H1 (cell line): ENCODE measurements around the gene MTCH1. TPM values are rescaled to one million over a fixed set of nuclear protein-coding genes. Genes with fewer than 3 reads are reported as not detected.

ENCODE experiments used
- CTCF ChIA-PET: fragments of 300-600 bp; sonication (Branson Sonifier 250); formaldehyde crosslinking; loops from one replicate; lab custom pipeline; 2021; ENCODE audit not compliant: partially characterized antibody; lab: Charles Lee
- POLR2A ChIA-PET: fragments of 300-600 bp; sonication (Branson Sonifier 250); formaldehyde crosslinking; loops from one replicate; lab custom pipeline; 2021; ENCODE audit warnings: inconsistent platforms; ENCODE audit not compliant: partially characterized antibody; lab: Charles Lee
- DNase-seq, 2 experiments: peaks; one replicate each; pipeline versions ENCODE4 v3.0.0 to v3.0.0-alpha.2; 2010 to 2022; ENCODE audit warnings: low spot score in 2 of 2, low read depth in 1 of 2, mixed read lengths in 1 of 2
- FAIRE-seq: peaks from 2 replicates; lab custom pipeline; 2011; peaks lifted over from hg19 to GRCh38; lab: Jason Lieb, UNC
- H2AFZ ChIP-seq: 2 replicates; pipeline ENCODE4 v1.8.1; 2012; ENCODE audit warnings: low read length, inconsistent platforms
- H2AK5ac ChIP-seq: 2 replicates; pipeline ENCODE4 v1.6.1; 2013; ENCODE audit warnings: low read depth, low read length
- H2BK120ac ChIP-seq: replicated peaks from 2 replicates; pipeline ENCODE3; 2013; ENCODE audit warnings: low read depth, low read length, inconsistent platforms
- H2BK12ac ChIP-seq: 2 replicates; pipeline ENCODE4 v1.6.1; 2013; ENCODE audit warnings: low read depth, low read length
- H2BK15ac ChIP-seq: 2 replicates; pipeline ENCODE4 v1.6.1; 2013; ENCODE audit warnings: low read length
- H2BK20ac ChIP-seq: 2 replicates; pipeline ENCODE4 v1.6.1; 2013; ENCODE audit warnings: low read length
- H2BK5ac ChIP-seq: 2 replicates; pipeline ENCODE4 v1.6.1; 2013; ENCODE audit warnings: low read depth, low read length
- H3K14ac ChIP-seq: 2 replicates; pipeline ENCODE4 v1.6.1; 2013; ENCODE audit warnings: inconsistent platforms; ENCODE audit not compliant: insufficient read length
- H3K18ac ChIP-seq: 2 replicates; pipeline ENCODE4 v1.6.1; 2013; ENCODE audit warnings: low read length; ENCODE audit errors: extremely low read depth
- H3K23ac ChIP-seq: 2 replicates; pipeline ENCODE4 v1.6.1; 2013; ENCODE audit warnings: inconsistent platforms; ENCODE audit not compliant: insufficient read length
- H3K23me2 ChIP-seq: 2 replicates; pipeline ENCODE4 v1.6.1; 2013; ENCODE audit warnings: low read depth, low read length
- H3K27ac ChIP-seq: 2 replicates; pipeline ENCODE4 v1.6.1; 2011; ENCODE audit warnings: low read depth, low read length, inconsistent platforms
- H3K27me3 ChIP-seq, 4 experiments: replicated peaks in 1 of 4; 1 replicate in 1 of 4; 2 replicates in 3 of 4; pipeline versions ENCODE4 v1.6.1 to v1.8.1; 2011 to 2013; ENCODE audit warnings: low read length in 3 of 4, mild to moderate bottlenecking in 3 of 4, inconsistent platforms in 2 of 4, mixed read lengths in 2 of 4, moderate library complexity in 1 of 4; ENCODE audit not compliant: control insufficient read depth in 3 of 4, insufficient read depth in 3 of 4; ENCODE audit errors: extremely low read depth in 1 of 4
- H3K36me3 ChIP-seq, 4 experiments: 2 replicates each; pipeline versions ENCODE4 v1.6.1 to v1.8.1; 2011 to 2013; ENCODE audit warnings: mild to moderate bottlenecking in 4 of 4, low read length in 3 of 4, moderate library complexity in 2 of 4, control low read depth in 1 of 4, inconsistent platforms in 1 of 4; ENCODE audit not compliant: insufficient read depth in 4 of 4, control insufficient read depth in 2 of 4
- H3K4ac ChIP-seq: replicated peaks from 2 replicates; pipeline ENCODE3; 2013; ENCODE audit warnings: low read length, low read depth, mixed read lengths, inconsistent platforms; ENCODE audit not compliant: insufficient read length
- H3K4me1 ChIP-seq, 4 experiments: replicated peaks in 1 of 4; 1 replicate in 1 of 4; 2 replicates in 3 of 4; pipeline versions ENCODE4 v1.6.1 to v1.8.1; 2011 to 2013; ENCODE audit warnings: low read length in 3 of 4, inconsistent platforms in 2 of 4, mixed read lengths in 1 of 4; ENCODE audit not compliant: insufficient read depth in 4 of 4, control insufficient read depth in 3 of 4
- H3K4me2 ChIP-seq, 2 experiments: 2 replicates each; pipeline versions ENCODE4 v1.6.1 to v1.8.1; 2011 to 2013; ENCODE audit warnings: low read depth in 2 of 2, low read length in 2 of 2, control low read depth in 1 of 2, inconsistent platforms in 1 of 2, mild to moderate bottlenecking in 1 of 2; ENCODE audit not compliant: insufficient read depth in 1 of 2
- H3K4me3 ChIP-seq, 4 experiments: fragments of 200-600, 300-600 bp in 1 of 4; sonication (generic), shearing (Covaris generic), sonication (Bioruptor Twin) in 1 of 4; 2 replicates each; pipeline versions ENCODE4 v1.5.1 to v1.8.1; 2011 to 2016; ENCODE audit warnings: low read length in 4 of 4, low read depth in 3 of 4, control low read depth in 2 of 4, inconsistent platforms in 2 of 4, mild to moderate bottlenecking in 2 of 4, mixed read lengths in 1 of 4, moderate library complexity in 1 of 4; ENCODE audit not compliant: insufficient read depth in 2 of 4; ENCODE audit errors: extremely low read depth in 1 of 4
- H3K56ac ChIP-seq: replicated peaks from 2 replicates; pipeline ENCODE3; 2013; ENCODE audit warnings: low read depth, mild to moderate bottlenecking, mixed read lengths, low read length, inconsistent platforms; ENCODE audit not compliant: insufficient read length
- H3K79me1 ChIP-seq: 2 replicates; pipeline ENCODE4 v1.6.1; 2013; ENCODE audit warnings: low read depth, low read length, control low read depth
- H3K79me2 ChIP-seq, 2 experiments: 2 replicates each; pipeline versions ENCODE4 v1.6.1 to v1.8.1; 2012 to 2013; ENCODE audit warnings: low read length in 2 of 2, mild to moderate bottlenecking in 2 of 2, inconsistent platforms in 1 of 2; ENCODE audit not compliant: insufficient read depth in 2 of 2, control insufficient read depth in 1 of 2
- H3K9ac ChIP-seq, 4 experiments: replicated peaks in 1 of 4; 1 replicate in 1 of 4; 2 replicates in 3 of 4; pipeline versions ENCODE4 v1.6.1 to v1.8.1; 2011 to 2013; ENCODE audit warnings: low read depth in 3 of 4, low read length in 3 of 4, control low read depth in 2 of 4, mild to moderate bottlenecking in 2 of 4, moderate library complexity in 2 of 4, inconsistent platforms in 1 of 4; ENCODE audit errors: extremely low read depth in 1 of 4
- H3K9me3 ChIP-seq, 2 experiments: 2 replicates each; pipeline versions ENCODE4 v1.6.1 to v1.8.1; 2012 to 2013; ENCODE audit warnings: mild to moderate bottlenecking in 2 of 2, moderate library complexity in 2 of 2, control low read depth in 1 of 2, inconsistent platforms in 1 of 2, low read depth in 1 of 2, low read length in 1 of 2, mixed read lengths in 1 of 2; ENCODE audit not compliant: insufficient read depth in 2 of 2
- H4K20me1 ChIP-seq, 2 experiments: replicated peaks in 1 of 2; 2 replicates each; pipeline versions ENCODE3 to v1.8.1; 2011 to 2013; ENCODE audit warnings: inconsistent platforms in 2 of 2, low read length in 2 of 2, mild to moderate bottlenecking in 1 of 2; ENCODE audit not compliant: insufficient read depth in 2 of 2, control insufficient read depth in 1 of 2
- H4K5ac ChIP-seq: 2 replicates; pipeline ENCODE4 v1.6.1; 2013; ENCODE audit warnings: low read length, low read depth, mixed read lengths, inconsistent platforms; ENCODE audit not compliant: insufficient read length
- H4K8ac ChIP-seq: 2 replicates; pipeline ENCODE4 v1.8.0; 2013; ENCODE audit warnings: mild to moderate bottlenecking, moderate library complexity, low read length, inconsistent platforms; ENCODE audit not compliant: insufficient read depth; ENCODE audit errors: extremely low read depth
- H4K91ac ChIP-seq: replicated peaks from 2 replicates; pipeline ENCODE3; 2013; ENCODE audit warnings: low read length, mixed read lengths, inconsistent platforms; ENCODE audit not compliant: insufficient read length
- POLR2AphosphoS5 ChIP-seq: IDR thresholded peaks from 2 replicates; pipeline ENCODE4 v1.6.1; 2011; ENCODE audit warnings: low read depth, low read length
- WGBS, 2 experiments: shearing (Covaris generic) in 1 of 2; methylation state at CpG; one replicate each; pipeline versions ENCODE4 v1.1.6 to v1.1.7; 2013 to 2015; ENCODE audit warnings: low lambda C conversion rate in 2 of 2, mixed read lengths in 2 of 2, inconsistent platforms in 1 of 2, low coverage in 1 of 2, missing lambda C conversion rate in 1 of 2; ENCODE audit not compliant: insufficient replicate concordance in 2 of 2, insufficient coverage in 1 of 2, insufficient read length in 1 of 2; ENCODE audit errors: extremely low coverage in 1 of 2, missing lambda C conversion rate in 1 of 2; 5-methylcytosine and 5-hydroxymethylcytosine counted together
- polyA plus RNA-seq, 7 experiments: library from polyadenylated mRNA; depleted of rRNA in 3 of 7; stranded (reverse) in 5 of 7; unstranded in 2 of 7; fragments of >200 nt in 5 of 7; fragments of 200-250 nt in 2 of 7; gene quantifications; 1 replicate in 5 of 7; 2 replicates in 1 of 7; 4 replicates in 1 of 7; pipeline versions ENCODE4 v1.2.1 to v1.2.3, GENCODE V29; 2011 to 2013; ENCODE audit warnings: missing spikeins in 2 of 7, mixed read lengths in 2 of 7
- total RNA-seq: library from RNA; stranded (reverse); fragmentation: NEBNext Ultra II Directional; extraction: Animal tissue kit (Norgen Biotek cat#: 25700); gene quantifications from 2 replicates; pipeline ENCODE4 v1.2.1, GENCODE V29; 2021

The MTCH1 gene
- total and polyA plus RNA-seq, 2 of the 8 experiments (the other 6 are each of a cell fraction or from before 2014, with no cell fraction given) = 169 to 214 TPM

- H2BK15ac ChIP-seq = no peak overlapping the region
- H3K23me2 ChIP-seq = no peaks in the 10 kb centered on the region
- peaks cover 29 to 51% (median 46%) of the 10 kb centered on the region in 4 experiments for H3K36me3 ChIP-seq
- no peak overlapping the region for H2BK120ac ChIP-seq
- no peaks in the 10 kb centered on the region for H3K9me3 ChIP-seq
- no peak overlapping the region for H4K5ac ChIP-seq
- H3K79me1 ChIP-seq = no peaks in the 10 kb centered on the region; the same call in 1 of the 2 replicates
- CTCF ChIA-PET = interaction anchor here (0.5 kb wide), 1 partner anchor 134 kb away, joined by 3 read pairs; no protein-coding TSS in a partner anchor
- no peak overlapping the region for H3K4me3 ChIP-seq
- H3K4ac ChIP-seq = no peak overlapping the region
- no peak overlapping the region for H3K18ac ChIP-seq
- POLR2A ChIA-PET = interaction anchor here (2.2 kb wide), 1 partner anchor 14 kb away, joined by 7 read pairs; no protein-coding TSS in a partner anchor
- H3K27ac ChIP-seq = no peak overlapping the region
- H3K4me2 ChIP-seq = no peak overlapping the region
- no peak overlapping the region for H2BK12ac ChIP-seq
- H3K4me1 ChIP-seq = peaks cover 0 to 8% (median 5%) of the 10 kb centered on the region in 4 experiments; a peak in 4 of 7 replicates
- no peaks in the 10 kb centered on the region for H3K79me2 ChIP-seq
- no peak overlapping the region for H3K56ac ChIP-seq
- H2AFZ ChIP-seq = no peak overlapping the region
- H4K20me1 ChIP-seq = peaks cover 3 to 6% of the 10 kb centered on the region in 2 experiments
- no peaks in the 10 kb centered on the region for H3K27me3 ChIP-seq
- H4K91ac ChIP-seq = no peak overlapping the region
- H4K8ac ChIP-seq = no peak overlapping the region
- no peak overlapping the region for H2BK20ac ChIP-seq
- DNase-seq = no peak
- H3K9ac ChIP-seq = no peak overlapping the region
- no peak overlapping the region for H2AK5ac ChIP-seq
- no peak overlapping the region for H3K14ac ChIP-seq
- H3K23ac ChIP-seq = no peak overlapping the region
- no peak overlapping the region for H2BK5ac ChIP-seq
- FAIRE-seq = no peak
- TF ChIP-seq POLR2AphosphoS5 = no peak
- TF ChIP-seq, all 59 proteins: peak for 0
- whole genome bisulfite sequencing, 2 experiments = 89% methylated on average over 4 of the region's 4 CpGs; no CpG with 5 or more reads in 1 of the 2 experiments
Measured at GRCh38 chr6:36967757-36968156, 18.2 kb downstream of the MTCH1 start.
